ENCODE data around the gene GRIN1.
"Not testable (repeated sequence)": the region's sequence is repeated elsewhere in the genome, so short reads cannot be mapped to it uniquely, and the experiment has no call there.

GRIN1 gene

GRCh38 chr9:137128862-137129455 is 10.0 kb upstream of the GRIN1 start:
- DNase-seq: no peak

GRCh38 chr9:137129456-137130175 is 9.3 kb upstream of the GRIN1 start:
- DNase-seq: peak; percentile 52

GRCh38 chr9:137130176-137130755 is 8.7 kb upstream of the GRIN1 start:
- no peak for DNase-seq

GRCh38 chr9:137134191-137134590 is 4.8 kb upstream of the GRIN1 start:
- no peak for DNase-seq

GRCh38 chr9:137135154-137135553 is 3.8 kb upstream of the GRIN1 start:
- DNase-seq: not testable (repeated sequence)

- no peak for DNase-seq
Observed at GRCh38 chr9:137136261-137136880, 2.6 kb upstream of the GRIN1 start.

GRCh38 chr9:137136881-137137607 is 1.9 kb upstream of the GRIN1 start:
- no peak for DNase-seq

GRCh38 chr9:137138058-137138721 is 764 bp upstream of the GRIN1 start:
- DNase-seq: peak; percentile 60

GRCh38 chr9:137139468-137140150 is 655 bp downstream of the GRIN1 start:
- DNase-seq: no peak

GRCh38 chr9:137140151-137141012 is 1.4 kb downstream of the GRIN1 start:
- no peak for DNase-seq

- DNase-seq: no peak
Observed at GRCh38 chr9:137141050-137141810, 2.3 kb downstream of the GRIN1 start.

GRCh38 chr9:137141976-137142936 is 3.3 kb downstream of the GRIN1 start:
- no peak for DNase-seq

- no peak for DNase-seq
Observed at GRCh38 chr9:137143459-137143858, 4.5 kb downstream of the GRIN1 start.

GRCh38 chr9:137145731-137146526 is 7.0 kb downstream of the GRIN1 start:
- no peak for DNase-seq

GRCh38 chr9:137146527-137146918 is 7.6 kb downstream of the GRIN1 start:
- DNase-seq: no peak

GRCh38 chr9:137147091-137147792 is 8.3 kb downstream of the GRIN1 start:
- no peak for DNase-seq

GRCh38 chr9:137147793-137148160 is 8.8 kb downstream of the GRIN1 start:
- no peak for DNase-seq

- DNase-seq: no peak
Observed at GRCh38 chr9:137148242-137148641, 9.3 kb downstream of the GRIN1 start.
